K562 (cell line): ENCODE results near the gene PRKG1. TPM values are rescaled to one million over a fixed set of nuclear protein-coding genes. Genes with fewer than 3 reads are reported as not detected.

Experiments used
- ATAC-seq: fragments of 200-7000 bp; cut with Tn5 transposase; 3 replicates; pipeline ENCODE4 v1.9.1; 2020; ENCODE audit warnings: moderate library complexity
- BruUV-seq: library from RNA; stranded (reverse); fragments of 400-500 nt; replicated peaks from 2 replicates; lab custom pipeline; 2021; lab: Mats Ljungman, UMichigan
- CTCF ChIA-PET: fragments of 300-600 bp; formaldehyde crosslinking; extraction: SDS; loops from one replicate; lab custom pipeline; 2021; ENCODE audit warnings: low intra/inter-chr PET ratio; lab: Yijun Ruan, JAX
- POLR2A ChIA-PET: fragments of 300-600, 350-650 bp; sonication (Branson Sonifier 250); formaldehyde crosslinking; extraction: SDS; loops from one replicate; lab custom pipeline; 2021; ENCODE audit warnings: antibody characterized with exemption, inconsistent platforms; lab: Yijun Ruan, JAX
- DNase-seq, 4 experiments: peaks; one replicate each; pipeline versions ENCODE4 v3.0.0 to v3.0.0-alpha.2; 2011 to 2018; ENCODE audit warnings: low spot score in 3 of 4, mixed read lengths in 3 of 4; ENCODE audit errors: extremely low read depth in 1 of 4
- FAIRE-seq: peaks from 2 replicates; lab custom pipeline; 2011; peaks lifted over from hg19 to GRCh38; lab: Jason Lieb, UNC
- H2AFZ ChIP-seq: 2 replicates; pipeline ENCODE4 v1.6.0; 2011; ENCODE audit warnings: low read depth, low read length, control low read depth, inconsistent platforms
- H3K27ac ChIP-seq: fragments of 200-600 bp; 3 replicates; pipeline ENCODE4 v1.8.0; 2011; ENCODE audit warnings: low read depth, mild to moderate bottlenecking, control low read depth, inconsistent platforms, low read length, moderate library complexity, mixed read lengths; ENCODE audit errors: extremely low read depth
- H3K27me3 ChIP-seq, 2 experiments: fragments of 300-600 bp in 1 of 2; 2 replicates in 1 of 2; 3 replicates in 1 of 2; pipeline versions ENCODE4 v1.6.0 to v1.8.0; 2011; ENCODE audit warnings: inconsistent platforms in 2 of 2, low read length in 2 of 2, mild to moderate bottlenecking in 1 of 2, mixed read lengths in 1 of 2, moderate library complexity in 1 of 2; ENCODE audit not compliant: control insufficient read depth in 2 of 2, insufficient read depth in 2 of 2
- H3K36me3 ChIP-seq: fragments of 300-600 bp; 3 replicates; pipeline ENCODE4 v1.8.0; 2011; ENCODE audit warnings: mild to moderate bottlenecking, low read length, inconsistent platforms; ENCODE audit not compliant: control insufficient read depth, insufficient read depth
- H3K4me1 ChIP-seq, 2 experiments: fragments of 200-600 bp in 1 of 2; replicated peaks in 1 of 2; 2 replicates in 1 of 2; 3 replicates in 1 of 2; pipeline versions ENCODE4 v1.5.1 to v1.8.0; 2011; ENCODE audit warnings: inconsistent platforms in 2 of 2, low read length in 2 of 2, mild to moderate bottlenecking in 1 of 2, mixed read lengths in 1 of 2, moderate library complexity in 1 of 2; ENCODE audit not compliant: control insufficient read depth in 2 of 2, insufficient read depth in 2 of 2
- H3K4me2 ChIP-seq: 2 replicates; pipeline ENCODE4 v1.6.1; 2011; ENCODE audit warnings: low read length, control low read depth, inconsistent platforms, mixed read lengths; ENCODE audit not compliant: insufficient read depth
- H3K4me3 ChIP-seq: fragments of 200-600 bp; sonication (generic), shearing (Covaris generic); 2 replicates; pipeline ENCODE4 v1.5.1; 2016; ENCODE audit warnings: control low read depth, inconsistent platforms
- H3K79me2 ChIP-seq: fragments of 200-600 bp; 3 replicates; pipeline ENCODE4 v1.8.0; 2011; ENCODE audit warnings: low read length, inconsistent platforms; ENCODE audit not compliant: control insufficient read depth, insufficient read depth
- H3K9ac ChIP-seq, 2 experiments: 2 replicates each; pipeline versions ENCODE4 v1.6.0 to v1.6.1; 2011; ENCODE audit warnings: low read depth in 2 of 2, low read length in 2 of 2, control low read depth in 1 of 2, inconsistent platforms in 1 of 2, mild to moderate bottlenecking in 1 of 2, mixed read lengths in 1 of 2; ENCODE audit not compliant: insufficient read depth in 1 of 2
- H3K9me1 ChIP-seq: one replicate; pipeline ENCODE4 v1.6.0; 2011; ENCODE audit warnings: inconsistent platforms, mild to moderate bottlenecking, low read length, moderate library complexity; ENCODE audit not compliant: control insufficient read depth, insufficient read depth
- H3K9me3 ChIP-seq: replicated peaks from 2 replicates; pipeline ENCODE4 v1.5.1; 2011; ENCODE audit warnings: low read depth, low read length, inconsistent platforms; ENCODE audit not compliant: control insufficient read depth, insufficient read depth
- H4K20me1 ChIP-seq: replicated peaks from 2 replicates; pipeline ENCODE4 v1.6.1; 2011; ENCODE audit warnings: low read length, inconsistent platforms, mixed read lengths; ENCODE audit not compliant: control insufficient read depth, insufficient read depth
- ADNP ChIP-seq: fragments of 200-800 bp; sonication (Bioruptor generic); IDR thresholded peaks from 2 replicates; pipeline ENCODE4 v1.6.1; 2016; ENCODE audit warnings: missing genetic modification characterization, missing compliant biosample characterization
- FOXK2 ChIP-seq, 2 experiments: fragments of 450-650 bp; IDR thresholded peaks in 1 of 2; conservative IDR thresholded peaks in 1 of 2; 2 replicates each; pipeline ENCODE4 v1.6.1; 2016; ENCODE audit warnings: low read depth in 2 of 2, mild to moderate bottlenecking in 1 of 2
- JUNB ChIP-seq: fragments of 450-650 bp; formaldehyde crosslinking; conservative IDR thresholded peaks from 2 replicates; pipeline ENCODE4 v1.4.0; 2020; ENCODE audit warnings: mild to moderate bottlenecking
- POLR2A ChIP-seq: fragments of 450-650 bp; conservative IDR thresholded peaks from 2 replicates; pipeline ENCODE4 v1.6.1; 2016
- POLR3G ChIP-seq: IDR thresholded peaks from 2 replicates; pipeline ENCODE4 v1.6.1; 2011; ENCODE audit not compliant: insufficient read length, insufficient replicate concordance; ENCODE audit errors: extremely low read depth
- SREBF1 ChIP-seq: fragments of 150-350 bp; IDR thresholded peaks from 2 replicates; pipeline ENCODE4 v1.6.1; 2014; ENCODE audit warnings: antibody characterized with exemption, low read depth, low read length, borderline replicate concordance
- TBL1XR1 ChIP-seq, 2 experiments: IDR thresholded peaks; 2 replicates each; pipeline ENCODE4 v1.6.1; 2012; ENCODE audit warnings: improper control_type of control experiment in 2 of 2, low read length in 2 of 2, mild to moderate bottlenecking in 1 of 2
- ZNF311 ChIP-seq: fragments of 250-450 bp; sonication (Bioruptor Pico); IDR thresholded peaks from 2 replicates; pipeline ENCODE4 v1.4.0; 2020; ENCODE audit warnings: mild to moderate bottlenecking, moderate library complexity
- ZNF384 ChIP-seq: IDR thresholded peaks from 2 replicates; pipeline ENCODE4 v1.6.1; 2012; ENCODE audit warnings: low read depth, low read length, improper control_type of control experiment
- WGBS: fragments of 100-300 bp; shearing (Covaris generic); methylation state at CpG from one replicate; pipeline ENCODE4 v1.1.6; 2016; ENCODE audit warnings: low coverage, mixed read lengths; ENCODE audit not compliant: insufficient coverage; ENCODE audit errors: missing lambda C conversion rate; 5-methylcytosine and 5-hydroxymethylcytosine counted together
- in situ Hi-C: fragments of 300-500 bp; cut with MboI; formaldehyde crosslinking; loops from 4 replicates; pipeline ENCODE4 v1.15.0; 2018; ENCODE audit warnings: inconsistent platforms, mixed read lengths
- intact Hi-C: fragments of 100-400 bp; cut with micrococcal nuclease; formaldehyde crosslinking; loops from 2 replicates; pipeline ENCODE4 v1.14.2; 2022
- polyA plus RNA-seq, 8 experiments: library from polyadenylated mRNA; depleted of rRNA in 4 of 8; stranded (reverse) in 5 of 8; unstranded in 3 of 8; fragments of >200 nt; fragmentation: Nextera tagmentation in 2 of 8; fragmentation: Illumina TruSeq in 1 of 8; extraction: Ambion mirVana in 2 of 8; extraction: Trizol in 1 of 8; gene quantifications; 2 replicates each; pipeline versions ENCODE4 v1.2.1 to v1.2.3, GENCODE V29; 2011 to 2014; ENCODE audit warnings: inconsistent platforms in 1 of 8, missing spikeins in 1 of 8
- total RNA-seq, 7 experiments: library from RNA; depleted of rRNA in 6 of 7; stranded (reverse); fragments of >200 nt in 6 of 7; fragmentation: Illumina TruSeq in 2 of 7; extraction: Trizol in 2 of 7; gene quantifications; 2 replicates each; pipeline versions ENCODE4 v1.2.1 to v1.2.3, GENCODE V29; 2011 to 2021; ENCODE audit warnings: low replicate concordance in 1 of 7
- TF ChIP-seq, protein P1 (sequence below): sonication (generic); formaldehyde crosslinking; IDR thresholded peaks from 2 replicates; pipeline ENCODE4 v1.8.0; 2022; ENCODE audit warnings: mild to moderate bottlenecking, missing genetic modification reagents
- TF ChIP-seq, protein P2 (sequence below): sonication (generic); formaldehyde crosslinking; IDR thresholded peaks from 2 replicates; pipeline ENCODE4 v1.8.1; 2023; ENCODE audit warnings: missing genetic modification reagents, mild to moderate bottlenecking, borderline replicate concordance

The PRKG1 gene
- total and polyA plus RNA-seq, 9 of the 15 experiments (the other 6 are each of a cell fraction or from before 2014, with no cell fraction given) = 0.22 TPM; not detected in 8

- Histone ChIP-seq H3K9me3 (no peaks in the 10 kb centered on the region; the same call in 1 of the 2 replicates), H3K27ac (no peak overlapping the region), H3K4me1 (no peaks in the 10 kb centered on the region), H3K27me3 (no peaks in the 10 kb centered on the region), H4K20me1 (no peaks in the 10 kb centered on the region), H3K4me2 (no peak overlapping the region), H3K36me3 (no peaks in the 10 kb centered on the region), H3K4me3 (no peak overlapping the region), H3K9ac (no peak overlapping the region), H3K79me2 (no peaks in the 10 kb centered on the region), H2AFZ (no peak overlapping the region), H3K9me1 (no peaks in the 10 kb centered on the region)
- TF ChIP-seq TBL1XR1 (IDR thresholded peaks at IDR 0.05; ENCODE audit: low read length in 2 of 2) = no peak
- TF ChIP-seq ZNF311 (CRISPR knock-in tag) = no peak
- no peak for TF ChIP-seq POLR3G
- no peak for TF ChIP-seq POLR2A
- no peak for TF ChIP-seq ADNP (tag)
- no peak for TF ChIP-seq FOXK2 (conservative IDR thresholded peaks at IDR 0.05 in 1 of 2, IDR thresholded peaks at IDR 0.05 in 1 of 2; ENCODE audit: low read depth in 2 of 2)
- TF ChIP-seq JUNB (CRISPR knock-in tag) = no peak
- ATAC-seq (no peak), DNase-seq (no peak), FAIRE-seq (no peak)
- intact Hi-C loops = no loop called here
- ChIA-PET CTCF (no interaction called here), POLR2A (no interaction called here)
- in situ Hi-C loops = no loop called here
- no TSS peak for BruUV-seq
- 3% methylated on average over 3 of the region's 3 CpGs for WGBS
Measured at GRCh38 chr10:51862149-51862548, 787.9 kb downstream of the PRKG1 start.

DNA sequence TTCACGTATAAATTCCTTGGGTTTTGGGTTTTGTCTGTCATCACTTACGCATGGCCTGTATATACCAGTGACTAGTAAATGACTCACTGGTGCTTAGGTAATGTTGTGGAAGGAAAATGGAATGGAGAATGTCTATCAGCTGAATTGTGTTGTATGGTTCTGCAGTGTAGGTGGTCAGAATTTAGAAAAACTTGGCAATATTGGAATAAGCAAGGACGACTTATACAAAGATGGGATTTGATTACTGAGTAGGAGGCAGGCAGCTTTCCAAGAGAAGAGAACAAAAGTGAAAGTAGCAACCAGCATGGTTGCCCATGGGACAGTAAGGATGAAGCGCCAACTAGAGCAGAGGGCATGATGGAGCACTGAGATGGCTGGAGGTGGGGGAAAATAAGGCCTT lies 793.7 kb downstream of the PRKG1 start:
- no peak overlapping the region for H3K9ac ChIP-seq
- no peaks in the 10 kb centered on the region for H3K4me1 ChIP-seq
- FAIRE-seq = no peak
- intact Hi-C loops (no loop called here), in situ Hi-C loops (no loop called here)
- no peak for ATAC-seq
- no peaks in the 10 kb centered on the region for H3K36me3 ChIP-seq
- 3% methylated on average over 4 of the region's 4 CpGs for WGBS
- H3K9me3 ChIP-seq = no peaks in the 10 kb centered on the region; the same call in 1 of the 2 replicates
- no peaks in the 10 kb centered on the region for H4K20me1 ChIP-seq
- H3K27me3 ChIP-seq = no peaks in the 10 kb centered on the region
- CTCF ChIA-PET = no interaction called here
- no TSS peak for BruUV-seq
- no peak overlapping the region for H3K27ac ChIP-seq
- H3K4me3 ChIP-seq = no peak overlapping the region
- POLR2A ChIA-PET = no interaction called here
- H3K79me2 ChIP-seq = no peaks in the 10 kb centered on the region
- no peak overlapping the region for H2AFZ ChIP-seq
- no peak for DNase-seq
- TF ChIP-seq, protein P1, sequence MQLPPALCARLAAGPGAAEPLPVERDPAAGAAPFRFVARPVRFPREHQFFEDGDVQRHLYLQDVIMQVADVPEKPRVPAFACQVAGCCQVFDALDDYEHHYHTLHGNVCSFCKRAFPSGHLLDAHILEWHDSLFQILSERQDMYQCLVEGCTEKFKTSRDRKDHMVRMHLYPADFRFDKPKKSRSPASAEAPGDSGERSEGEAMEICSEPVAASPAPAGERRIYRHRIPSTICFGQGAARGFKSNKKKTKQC = no peak
- no peak for TF ChIP-seq SREBF1
- TF ChIP-seq, protein P2, sequence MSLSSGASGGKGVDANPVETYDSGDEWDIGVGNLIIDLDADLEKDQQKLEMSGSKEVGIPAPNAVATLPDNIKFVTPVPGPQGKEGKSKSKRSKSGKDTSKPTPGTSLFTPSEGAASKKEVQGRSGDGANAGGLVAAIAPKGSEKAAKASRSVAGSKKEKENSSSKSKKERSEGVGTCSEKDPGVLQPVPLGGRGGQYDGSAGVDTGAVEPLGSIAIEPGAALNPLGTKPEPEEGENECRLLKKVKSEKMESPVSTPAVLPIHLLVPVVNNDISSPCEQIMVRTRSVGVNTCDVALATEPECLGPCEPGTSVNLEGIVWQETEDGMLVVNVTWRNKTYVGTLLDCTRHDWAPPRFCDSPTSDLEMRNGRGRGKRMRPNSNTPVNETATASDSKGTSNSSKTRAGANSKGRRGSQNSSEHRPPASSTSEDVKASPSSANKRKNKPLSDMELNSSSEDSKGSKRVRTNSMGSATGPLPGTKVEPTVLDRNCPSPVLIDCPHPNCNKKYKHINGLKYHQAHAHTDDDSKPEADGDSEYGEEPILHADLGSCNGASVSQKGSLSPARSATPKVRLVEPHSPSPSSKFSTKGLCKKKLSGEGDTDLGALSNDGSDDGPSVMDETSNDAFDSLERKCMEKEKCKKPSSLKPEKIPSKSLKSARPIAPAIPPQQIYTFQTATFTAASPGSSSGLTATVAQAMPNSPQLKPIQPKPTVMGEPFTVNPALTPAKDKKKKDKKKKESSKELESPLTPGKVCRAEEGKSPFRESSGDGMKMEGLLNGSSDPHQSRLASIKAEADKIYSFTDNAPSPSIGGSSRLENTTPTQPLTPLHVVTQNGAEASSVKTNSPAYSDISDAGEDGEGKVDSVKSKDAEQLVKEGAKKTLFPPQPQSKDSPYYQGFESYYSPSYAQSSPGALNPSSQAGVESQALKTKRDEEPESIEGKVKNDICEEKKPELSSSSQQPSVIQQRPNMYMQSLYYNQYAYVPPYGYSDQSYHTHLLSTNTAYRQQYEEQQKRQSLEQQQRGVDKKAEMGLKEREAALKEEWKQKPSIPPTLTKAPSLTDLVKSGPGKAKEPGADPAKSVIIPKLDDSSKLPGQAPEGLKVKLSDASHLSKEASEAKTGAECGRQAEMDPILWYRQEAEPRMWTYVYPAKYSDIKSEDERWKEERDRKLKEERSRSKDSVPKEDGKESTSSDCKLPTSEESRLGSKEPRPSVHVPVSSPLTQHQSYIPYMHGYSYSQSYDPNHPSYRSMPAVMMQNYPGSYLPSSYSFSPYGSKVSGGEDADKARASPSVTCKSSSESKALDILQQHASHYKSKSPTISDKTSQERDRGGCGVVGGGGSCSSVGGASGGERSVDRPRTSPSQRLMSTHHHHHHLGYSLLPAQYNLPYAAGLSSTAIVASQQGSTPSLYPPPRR = no peak
- TF ChIP-seq ZNF384 = no peak
- H3K9me1 ChIP-seq = no peaks in the 10 kb centered on the region
- no peak overlapping the region for H3K4me2 ChIP-seq
